Neutrophil (primary cell): ENCODE data around the gene ZMYND10.

Experiments
- H3K27ac ChIP-seq: fragments of 200-600 bp; sonication (generic); 2 replicates; pipeline ENCODE4 v1.5.1; 2016; ENCODE audit warnings: mild to moderate bottlenecking, moderate library complexity
- H3K27me3 ChIP-seq: fragments of 200-600 bp; sonication (generic); 2 replicates; pipeline ENCODE4 v1.6.0; 2016; ENCODE audit warnings: mild to moderate bottlenecking
- H3K36me3 ChIP-seq: fragments of 200-600 bp; sonication (generic); 2 replicates; pipeline ENCODE4 v1.5.1; 2017
- H3K4me1 ChIP-seq, 2 experiments: fragments of 200-600 bp in 1 of 2; sonication (generic) in 1 of 2; 1 replicate in 1 of 2; 2 replicates in 1 of 2; pipeline versions ENCODE4 v1.5.1 to v1.6.1; 2013 to 2016; ENCODE audit warnings: low read depth in 1 of 2, low read length in 1 of 2, mild to moderate bottlenecking in 1 of 2, moderate library complexity in 1 of 2; ENCODE audit not compliant: control insufficient read depth in 1 of 2, insufficient read depth in 1 of 2
- H3K4me3 ChIP-seq, 2 experiments: fragments of 200-600 bp in 1 of 2; sonication (generic) in 1 of 2; 1 replicate in 1 of 2; 2 replicates in 1 of 2; pipeline ENCODE4 v1.5.1; 2013 to 2016; ENCODE audit warnings: low read depth in 1 of 2, low read length in 1 of 2, mild to moderate bottlenecking in 1 of 2, moderate library complexity in 1 of 2
- H3K9me3 ChIP-seq: fragments of 200-600 bp; sonication (generic); 2 replicates; pipeline ENCODE4 v1.5.1; 2016
- TF ChIP-seq, protein P1 (sequence below): fragments of 200-600 bp; sonication (generic); IDR thresholded peaks from 2 replicates; pipeline ENCODE4 v1.5.1; 2016; ENCODE audit warnings: antibody characterized with exemption

ZMYND10 gene

DNA sequence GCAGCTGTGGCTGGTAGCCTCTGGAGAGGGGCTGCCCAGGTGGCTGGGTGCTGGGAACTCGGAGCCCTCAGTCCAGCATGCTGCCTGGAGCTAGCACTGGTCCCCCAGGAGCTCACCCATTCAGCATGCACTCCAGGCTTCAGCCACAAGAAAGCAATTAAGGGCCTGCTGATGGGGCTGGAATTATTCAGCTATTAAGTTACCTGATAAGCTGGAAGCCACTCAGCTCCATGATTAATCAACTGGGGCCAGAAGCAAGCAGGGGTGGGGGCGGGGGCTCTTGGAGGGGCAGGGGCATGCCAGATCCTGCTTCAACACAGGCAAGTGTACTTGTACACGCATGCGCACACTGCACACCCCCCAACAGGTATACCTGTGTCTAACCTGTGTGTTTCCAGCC lies 35.9 kb upstream of the ZMYND10 start:
- Histone ChIP-seq H3K36me3 (no peaks in the 10 kb centered on the region), H3K27ac (no peak overlapping the region), H3K4me3 (no peak overlapping the region), H3K27me3 (peaks cover 14% of the 10 kb centered on the region), H3K4me1 (no peaks in the 10 kb centered on the region), H3K9me3 (no peaks in the 10 kb centered on the region)
- TF ChIP-seq, protein P1, sequence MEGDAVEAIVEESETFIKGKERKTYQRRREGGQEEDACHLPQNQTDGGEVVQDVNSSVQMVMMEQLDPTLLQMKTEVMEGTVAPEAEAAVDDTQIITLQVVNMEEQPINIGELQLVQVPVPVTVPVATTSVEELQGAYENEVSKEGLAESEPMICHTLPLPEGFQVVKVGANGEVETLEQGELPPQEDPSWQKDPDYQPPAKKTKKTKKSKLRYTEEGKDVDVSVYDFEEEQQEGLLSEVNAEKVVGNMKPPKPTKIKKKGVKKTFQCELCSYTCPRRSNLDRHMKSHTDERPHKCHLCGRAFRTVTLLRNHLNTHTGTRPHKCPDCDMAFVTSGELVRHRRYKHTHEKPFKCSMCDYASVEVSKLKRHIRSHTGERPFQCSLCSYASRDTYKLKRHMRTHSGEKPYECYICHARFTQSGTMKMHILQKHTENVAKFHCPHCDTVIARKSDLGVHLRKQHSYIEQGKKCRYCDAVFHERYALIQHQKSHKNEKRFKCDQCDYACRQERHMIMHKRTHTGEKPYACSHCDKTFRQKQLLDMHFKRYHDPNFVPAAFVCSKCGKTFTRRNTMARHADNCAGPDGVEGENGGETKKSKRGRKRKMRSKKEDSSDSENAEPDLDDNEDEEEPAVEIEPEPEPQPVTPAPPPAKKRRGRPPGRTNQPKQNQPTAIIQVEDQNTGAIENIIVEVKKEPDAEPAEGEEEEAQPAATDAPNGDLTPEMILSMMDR: no peak

DNA sequence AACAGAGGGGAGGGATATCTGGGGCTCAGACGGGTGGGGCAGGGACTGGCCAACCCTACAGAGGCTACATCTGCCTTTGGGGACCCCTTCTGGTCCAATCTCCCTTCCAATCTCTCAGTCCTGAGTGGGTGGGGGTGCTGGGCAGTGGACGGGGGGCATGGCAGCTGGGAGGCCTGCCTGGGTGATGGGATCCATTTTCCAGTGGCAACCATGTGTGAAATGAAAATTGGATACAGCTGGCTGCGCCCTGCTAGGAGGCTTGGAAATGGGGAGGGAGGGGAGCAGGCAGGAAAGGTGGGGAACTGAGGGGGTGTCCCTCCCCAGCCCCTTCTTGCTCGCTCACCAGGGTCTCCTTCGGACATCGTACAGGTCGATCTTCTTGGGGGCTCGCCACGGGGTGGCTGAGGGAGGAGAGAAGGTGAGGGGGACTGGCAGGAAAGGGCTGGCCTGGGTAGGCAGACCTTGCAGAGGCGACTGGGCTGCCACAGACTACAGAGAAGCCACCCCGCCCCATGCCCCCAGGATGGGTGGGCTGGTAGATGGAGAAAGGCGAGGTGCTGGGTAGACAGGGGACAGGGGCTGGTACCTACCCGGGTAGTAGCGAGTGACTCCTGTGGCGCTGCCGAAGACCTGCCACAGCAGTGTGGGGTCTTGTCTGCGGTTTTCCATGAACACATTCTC lies 35.0 kb upstream of the ZMYND10 start:
- no peak overlapping the region for H3K27ac ChIP-seq
- H3K27me3 ChIP-seq: peaks cover 10% of the 10 kb centered on the region
- H3K9me3 ChIP-seq: no peaks in the 10 kb centered on the region
- H3K4me1 ChIP-seq: no peaks in the 10 kb centered on the region
- TF ChIP-seq, protein P1: no peak
- no peaks in the 10 kb centered on the region for H3K36me3 ChIP-seq
- H3K4me3 ChIP-seq: no peak overlapping the region

DNA sequence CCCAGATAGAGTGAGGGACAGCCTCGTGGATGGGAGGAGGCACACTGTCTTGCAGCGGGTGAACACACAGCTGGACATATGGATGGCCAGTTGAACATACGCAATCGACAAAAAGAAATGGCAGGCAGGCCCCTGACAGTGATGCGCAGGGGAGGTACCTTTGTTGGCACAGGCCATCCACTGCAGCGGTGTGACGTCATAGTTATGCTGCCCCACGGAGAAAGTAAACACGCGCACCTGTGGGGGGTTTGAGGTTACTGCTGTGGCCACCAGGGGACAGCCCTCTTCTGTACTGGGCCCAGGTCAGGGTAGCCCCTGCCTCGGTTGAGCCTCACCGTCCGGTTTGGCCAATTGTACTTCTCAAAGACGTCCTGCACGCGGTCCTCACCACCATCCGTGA lies 33.2 kb upstream of the ZMYND10 start:
- H3K27ac ChIP-seq: no peak overlapping the region
- peaks cover 4% of the 10 kb centered on the region for H3K27me3 ChIP-seq
- TF ChIP-seq, protein P1: no peak

DNA sequence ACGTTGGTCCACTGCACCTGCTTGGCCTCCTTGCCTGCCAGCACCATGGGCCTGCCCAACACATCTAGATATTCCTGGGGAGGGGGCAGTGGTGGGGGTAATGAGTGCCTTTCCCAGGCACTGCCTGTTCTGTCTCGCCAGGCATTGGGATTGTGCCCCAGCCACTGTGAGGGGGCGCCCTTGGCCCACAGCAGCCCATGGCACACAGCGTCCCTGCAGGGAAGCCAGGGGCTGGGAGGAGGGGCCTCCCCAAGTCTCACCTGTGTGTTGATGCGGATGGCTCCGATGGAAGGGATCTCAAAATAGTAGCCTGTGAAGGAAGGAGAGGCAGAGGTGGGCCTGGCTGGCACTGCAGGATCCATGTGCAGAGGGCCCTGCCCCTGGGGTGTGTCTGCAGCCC lies 32.5 kb upstream of the ZMYND10 start:
- TF ChIP-seq, protein P1: no peak
- Histone ChIP-seq H3K9me3 (no peaks in the 10 kb centered on the region), H3K27me3 (peaks cover 4% of the 10 kb centered on the region), H3K4me3 (no peak overlapping the region), H3K4me1 (no peaks in the 10 kb centered on the region), H3K36me3 (no peaks in the 10 kb centered on the region), H3K27ac (no peak overlapping the region)

More for the DNA sequence above, 33.2 kb upstream of the ZMYND10 start:
- no peaks in the 10 kb centered on the region for H3K9me3 ChIP-seq
- H3K36me3 ChIP-seq: no peaks in the 10 kb centered on the region
- H3K4me3 ChIP-seq: no peak overlapping the region
- H3K4me1 ChIP-seq: no peaks in the 10 kb centered on the region

DNA sequence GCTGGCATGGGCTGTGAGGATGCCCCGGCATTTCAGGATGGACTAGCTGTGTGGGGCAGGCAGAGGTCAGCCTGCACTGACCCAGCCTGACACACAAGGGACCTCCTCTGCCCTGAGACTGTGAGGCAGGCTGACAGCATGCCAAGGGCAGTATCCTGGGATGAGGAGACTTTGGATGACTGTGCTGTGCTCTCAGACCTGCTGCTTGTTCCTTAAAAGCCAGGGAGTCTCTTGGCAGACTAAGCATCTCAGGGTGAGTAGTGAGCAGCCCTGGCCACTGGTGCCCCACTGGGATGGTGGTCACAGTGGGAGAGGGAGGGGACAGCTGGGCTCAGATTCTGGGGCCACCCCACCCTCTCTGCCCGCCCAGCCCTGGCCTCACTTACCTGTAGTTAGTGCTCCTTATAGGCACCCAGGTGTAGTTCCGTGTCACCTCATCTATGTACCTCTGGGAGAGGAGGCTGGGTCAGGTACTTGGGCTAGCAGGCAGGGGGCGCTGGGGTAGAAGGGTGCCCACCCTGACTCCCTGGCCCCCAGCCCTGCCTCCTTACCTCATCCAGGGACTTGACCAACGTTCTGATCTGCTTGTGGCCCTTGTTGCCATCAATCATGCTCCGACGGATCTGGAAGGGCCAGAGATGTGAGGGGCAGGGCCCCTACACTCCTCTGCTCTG lies 29.9 kb upstream of the ZMYND10 start:
- TF ChIP-seq, protein P1: no peak
- Histone ChIP-seq H3K27me3 (peaks cover 14% of the 10 kb centered on the region), H3K4me3 (no peak overlapping the region)

More for the DNA sequence above, 29.9 kb upstream of the ZMYND10 start:
- Histone ChIP-seq H3K36me3 (no peaks in the 10 kb centered on the region), H3K4me1 (no peaks in the 10 kb centered on the region), H3K27ac (no peak overlapping the region), H3K9me3 (no peaks in the 10 kb centered on the region)
